Suprapubic skin (tissue), 3 donors: ENCODE measurements around the gene SORT1.

Source experiments
- CTCF ChIP-seq, 2 donors: fragments of 200-600 bp in 1 of 2; fragments of 450-650 bp in 1 of 2; sonication (generic) in 1 of 2; IDR thresholded peaks; one replicate each; pipeline ENCODE4 v1.5.1; 2016 to 2019; ENCODE audit warnings: antibody characterized with exemption in 2 of 2, mild to moderate bottlenecking in 1 of 2, moderate library complexity in 1 of 2
- POLR2A ChIP-seq, 2 donors: fragments of 450-650 bp; IDR thresholded peaks; one replicate each; pipeline ENCODE4 v1.6.1; 2017; ENCODE audit warnings: antibody characterized with exemption in 2 of 2, mild to moderate bottlenecking in 2 of 2, moderate library complexity in 2 of 2

- TF ChIP-seq CTCF (IDR thresholded peaks at IDR 0.05), result no peak
- no peak for TF ChIP-seq POLR2A (IDR thresholded peaks at IDR 0.05)
Observed at GRCh38 chr1:109322974-109323373, 74.7 kb downstream of the SORT1 start.
